HepG2 (cell line): ENCODE measurements around the gene GDPD5. TPM values are rescaled to one million over a fixed set of nuclear protein-coding genes. Genes with fewer than 3 reads are reported as not detected.

Experiments
- ATAC-seq: fragments of 200-7000 bp; cut with Tn5 transposase; 3 replicates; pipeline ENCODE4 v1.9.1; 2020; ENCODE audit warnings: mild to moderate bottlenecking, moderate library complexity
- BruUV-seq: library from RNA; stranded (reverse); fragments of 400-500 nt; replicated peaks from 2 replicates; lab custom pipeline; 2021; lab: Mats Ljungman, UMichigan
- CTCF ChIA-PET: fragments of 300-600 bp; formaldehyde crosslinking; extraction: SDS; loops from one replicate; lab custom pipeline; 2021; ENCODE audit warnings: low total read pairs, inconsistent platforms, low intra/inter-chr PET ratio; lab: Yijun Ruan, JAX
- POLR2A ChIA-PET: fragments of 350-600 bp; sonication (Branson Sonifier 250); formaldehyde crosslinking; loops from one replicate; lab custom pipeline; 2020; ENCODE audit warnings: antibody characterized with exemption, inconsistent platforms; lab: Yijun Ruan, JAX
- DNase-seq: peaks from one replicate; pipeline ENCODE4 v3.0.0-alpha.2; 2015; ENCODE audit warnings: low spot score
- FAIRE-seq: peaks from 3 replicates; lab custom pipeline; 2011; peaks lifted over from hg19 to GRCh38; lab: Jason Lieb, UNC
- H2AFZ ChIP-seq: one replicate; pipeline ENCODE4 v1.6.1; 2011; ENCODE audit warnings: low read length, inconsistent platforms
- H3K27ac ChIP-seq: fragments of 300-600 bp; 3 replicates; pipeline ENCODE4 v1.8.0; 2011; ENCODE audit warnings: mixed run types, mild to moderate bottlenecking, mixed read lengths, low read length, inconsistent platforms; ENCODE audit not compliant: insufficient read depth; ENCODE audit errors: extremely low read length
- H3K27me3 ChIP-seq, 2 experiments: fragments of 200-600 bp in 1 of 2; 2 replicates in 1 of 2; 3 replicates in 1 of 2; pipeline versions ENCODE4 v1.6.0 to v1.8.0; 2011; ENCODE audit warnings: low read length in 2 of 2, mild to moderate bottlenecking in 2 of 2, moderate library complexity in 2 of 2, inconsistent platforms in 1 of 2; ENCODE audit not compliant: insufficient read depth in 2 of 2, control insufficient read depth in 1 of 2
- H3K36me3 ChIP-seq, 2 experiments: fragments of 200-600 bp in 1 of 2; replicated peaks in 1 of 2; 2 replicates in 1 of 2; 3 replicates in 1 of 2; pipeline versions ENCODE4 v1.5.1 to v1.8.0; 2011; ENCODE audit warnings: low read length in 2 of 2, inconsistent platforms in 1 of 2; ENCODE audit not compliant: insufficient read depth in 2 of 2, control insufficient read depth in 1 of 2
- H3K4me1 ChIP-seq: 2 replicates; pipeline ENCODE4 v1.5.1; 2012; ENCODE audit warnings: low read length, inconsistent platforms; ENCODE audit not compliant: insufficient read depth
- H3K4me2 ChIP-seq: 2 replicates; pipeline ENCODE4 v1.6.0; 2011; ENCODE audit warnings: low read depth, low read length, inconsistent platforms
- H3K4me3 ChIP-seq, 3 experiments: fragments of 200-600 bp in 1 of 3; sonication (generic), shearing (Covaris generic) in 1 of 3; replicated peaks in 1 of 3; 2 replicates each; pipeline ENCODE4 v1.5.1; 2011 to 2016; ENCODE audit warnings: low read length in 3 of 3, inconsistent platforms in 2 of 3, low read depth in 2 of 3, mild to moderate bottlenecking in 2 of 3, control low read depth in 1 of 3, mixed read lengths in 1 of 3; ENCODE audit not compliant: insufficient read depth in 1 of 3
- H3K79me2 ChIP-seq: one replicate; pipeline ENCODE4 v1.6.1; 2011; ENCODE audit warnings: low read length, inconsistent platforms; ENCODE audit not compliant: insufficient read depth
- H3K9ac ChIP-seq: 2 replicates; pipeline ENCODE4 v1.6.0; 2011; ENCODE audit warnings: mild to moderate bottlenecking, low read depth, low read length, inconsistent platforms; ENCODE audit not compliant: insufficient read depth
- H3K9me3 ChIP-seq: 2 replicates; pipeline ENCODE4 v1.5.1; 2012; ENCODE audit warnings: mild to moderate bottlenecking, low read length
- H4K20me1 ChIP-seq: 2 replicates; pipeline ENCODE4 v1.6.0; 2011; ENCODE audit warnings: inconsistent platforms, mild to moderate bottlenecking, low read length, moderate library complexity; ENCODE audit not compliant: insufficient read depth
- ATAD3A ChIP-seq: sonication (generic); formaldehyde crosslinking; IDR thresholded peaks from 2 replicates; pipeline ENCODE4 v1.4.0; 2020; ENCODE audit warnings: missing genetic modification reagents
- BCL6 ChIP-seq: IDR thresholded peaks from 2 replicates; pipeline ENCODE4 v1.6.1; 2016; ENCODE audit warnings: missing genetic modification reagents, missing compliant biosample characterization
- FOXC1 ChIP-seq: sonication (generic); formaldehyde crosslinking; IDR thresholded peaks from 2 replicates; pipeline ENCODE4 v1.8.0; 2022; ENCODE audit warnings: mild to moderate bottlenecking, missing genetic modification reagents, borderline replicate concordance
- GTF2F1 ChIP-seq: fragments of 150-350 bp; IDR thresholded peaks from 2 replicates; pipeline ENCODE4 v1.6.1; 2014; ENCODE audit warnings: low read length
- HES4 ChIP-seq: sonication (generic); formaldehyde crosslinking; IDR thresholded peaks from 2 replicates; pipeline ENCODE4 v1.9.0; 2021; ENCODE audit warnings: mild to moderate bottlenecking, missing genetic modification reagents, borderline replicate concordance
- PHF8 ChIP-seq: sonication (generic); formaldehyde crosslinking; IDR thresholded peaks from 2 replicates; pipeline ENCODE4 v1.5.0; 2020; ENCODE audit warnings: missing genetic modification reagents
- RFX3 ChIP-seq: IDR thresholded peaks from 2 replicates; pipeline ENCODE4 v1.6.1; 2016; ENCODE audit warnings: missing biosample characterization, missing genetic modification reagents
- TBL1XR1 ChIP-seq: fragments of 150-350 bp; IDR thresholded peaks from 2 replicates; pipeline ENCODE4 v1.6.1; 2014; ENCODE audit warnings: borderline replicate concordance, low read length; ENCODE audit not compliant: partially characterized antibody
- ZNF354B ChIP-seq: sonication (generic); formaldehyde crosslinking; IDR thresholded peaks from 2 replicates; pipeline ENCODE4 v1.8.0; 2022; ENCODE audit warnings: mild to moderate bottlenecking, missing genetic modification reagents
- ZNF564 ChIP-seq: sonication (generic); formaldehyde crosslinking; IDR thresholded peaks from 2 replicates; pipeline ENCODE4 v1.8.1; 2023; ENCODE audit warnings: mild to moderate bottlenecking, missing genetic modification reagents
- in situ Hi-C: cut with HindIII; loops from 2 replicates; pipeline ENCODE4 v1.10.0; 2017; ENCODE audit warnings: low pct_unique_long_range_greater_than_20kb; ENCODE audit not compliant: extremely low pct_ligation_motif_present
- intact Hi-C: fragments of 100-400 bp; cut with micrococcal nuclease; formaldehyde crosslinking; loops from one replicate; pipeline ENCODE4 v1.10.0; 2022; ENCODE audit not compliant: unreplicated experiment
- polyA plus RNA-seq, 8 experiments: library from polyadenylated mRNA; depleted of rRNA in 3 of 8; stranded (reverse) in 7 of 8; unstranded in 1 of 8; fragments of >200 nt; fragmentation: Illumina TruSeq in 4 of 8; extraction: Trizol in 4 of 8; gene quantifications; 2 replicates each; pipeline versions ENCODE4 v1.2.1 to v1.2.3, GENCODE V29; 2011 to 2016; ENCODE audit warnings: low read depth in 4 of 8, missing spikeins in 1 of 8, mixed read lengths in 1 of 8; ENCODE audit not compliant: insufficient read depth in 1 of 8
- total RNA-seq, 5 experiments: library from RNA; depleted of rRNA; stranded (reverse); fragments of >200 nt; fragmentation: Illumina TruSeq; extraction: Trizol; gene quantifications; 2 replicates each; pipeline ENCODE4 v1.2.3, GENCODE V29; 2016; ENCODE audit warnings: low read depth in 1 of 5
- TF ChIP-seq, protein P1 (sequence below): sonication (generic); formaldehyde crosslinking; IDR thresholded peaks from 2 replicates; pipeline ENCODE4 v1.5.0; 2020; ENCODE audit warnings: mild to moderate bottlenecking, missing genetic modification reagents

The GDPD5 gene
- total and polyA plus RNA-seq, 2 of the 13 experiments (the other 11 are each of a cell fraction or from before 2014, with no cell fraction given), result 55.0 to 67.5 TPM

DNA sequence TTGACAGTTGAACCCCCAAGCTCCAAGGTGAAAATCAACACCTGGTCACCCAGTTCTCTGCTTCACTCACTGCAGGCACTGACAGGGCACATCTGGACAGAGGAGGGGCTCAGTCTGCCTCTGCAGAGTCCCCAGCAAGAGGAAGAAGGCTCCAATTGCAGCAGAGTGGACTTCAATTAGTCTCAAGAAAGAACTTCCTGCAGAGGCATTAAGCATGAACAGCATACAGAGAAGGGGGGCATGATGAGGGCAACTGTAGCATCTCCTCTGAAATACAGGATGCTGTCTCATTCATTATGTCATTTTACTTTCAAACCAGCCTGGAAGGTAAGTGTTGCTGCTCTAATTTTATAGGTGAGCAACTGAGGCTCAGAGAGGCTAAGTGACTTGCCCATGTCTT, 11.1 kb downstream of the GDPD5 start:
- no peak overlapping the region for H3K4me3 ChIP-seq
- H3K9me3 ChIP-seq, result no peaks in the 10 kb centered on the region
- DNase-seq, result no peak
- no peak overlapping the region for H3K27ac ChIP-seq
- TF ChIP-seq ZNF354B (no peak), HES4 (CRISPR knock-in tag) (no peak), RFX3 (CRISPR knock-in tag) (no peak), ATAD3A (CRISPR knock-in tag) (no peak), BCL6 (CRISPR knock-in tag) (no peak), PHF8 (CRISPR knock-in tag) (no peak), ZNF564 (CRISPR knock-in tag) (no peak), TBL1XR1 (no peak), FOXC1 (no peak), GTF2F1 (no peak)
- TF ChIP-seq, protein P1, sequence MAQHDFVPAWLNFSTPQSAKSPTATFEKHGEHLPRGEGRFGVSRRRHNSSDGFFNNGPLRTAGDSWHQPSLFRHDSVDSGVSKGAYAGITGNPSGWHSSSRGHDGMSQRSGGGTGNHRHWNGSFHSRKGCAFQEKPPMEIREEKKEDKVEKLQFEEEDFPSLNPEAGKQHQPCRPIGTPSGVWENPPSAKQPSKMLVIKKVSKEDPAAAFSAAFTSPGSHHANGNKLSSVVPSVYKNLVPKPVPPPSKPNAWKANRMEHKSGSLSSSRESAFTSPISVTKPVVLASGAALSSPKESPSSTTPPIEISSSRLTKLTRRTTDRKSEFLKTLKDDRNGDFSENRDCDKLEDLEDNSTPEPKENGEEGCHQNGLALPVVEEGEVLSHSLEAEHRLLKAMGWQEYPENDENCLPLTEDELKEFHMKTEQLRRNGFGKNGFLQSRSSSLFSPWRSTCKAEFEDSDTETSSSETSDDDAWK (CRISPR knock-in tag), result no peak
- TF ChIP-seq, all 625 proteins: peak for 0
- POLR2A ChIA-PET, result no interaction called here
- Histone ChIP-seq H3K4me2 (no peak overlapping the region), H3K79me2 (peaks cover 47% of the 10 kb centered on the region), H3K9ac (no peak overlapping the region), H3K27me3 (no peaks in the 10 kb centered on the region), H3K4me1 (peaks cover 100% of the 10 kb centered on the region), H2AFZ (no peak overlapping the region), H3K36me3 (peaks cover 4 to 18% of the 10 kb centered on the region in 2 experiments; a peak in 4 of 5 replicates), H4K20me1 (no peaks in the 10 kb centered on the region; the same call in 1 of the 2 replicates)
- CTCF ChIA-PET, result no interaction called here
- intact Hi-C loops, result no loop called here
- FAIRE-seq (no peak), ATAC-seq (no peak)
- no TSS peak for BruUV-seq
- in situ Hi-C loops, result no loop called here
